Ectodermal cell (in vitro differentiated cells): ENCODE data around the gene CR1L. TPM values are rescaled to one million over a fixed set of nuclear protein-coding genes. Genes with fewer than 3 reads are reported as not detected.
A peak's percentile ranks its signal among the peaks of the same experiment; 100 is the strongest.
"Not testable (repeated sequence)": the region's sequence is repeated elsewhere in the genome, so short reads cannot be mapped to it uniquely, and the experiment has no call there.

Experiments used
- H3K27ac ChIP-seq: 2 replicates; pipeline ENCODE4 v1.7.0; 2013; ENCODE audit warnings: mild to moderate bottlenecking, low read depth, low read length; ENCODE audit not compliant: insufficient read depth, poor library complexity, severe bottlenecking
- H3K27me3 ChIP-seq: 2 replicates; pipeline ENCODE4 v1.7.0; 2013; ENCODE audit warnings: mild to moderate bottlenecking, low read length; ENCODE audit not compliant: insufficient read depth, control insufficient read depth, poor library complexity, severe bottlenecking
- H3K36me3 ChIP-seq: one replicate; pipeline ENCODE4 v1.7.0; 2013; ENCODE audit warnings: low read length; ENCODE audit not compliant: control insufficient read depth, insufficient read depth
- H3K4me1 ChIP-seq: one replicate; pipeline ENCODE4 v1.7.0; 2013; ENCODE audit warnings: low read length; ENCODE audit not compliant: control insufficient read depth, insufficient read depth
- H3K4me3 ChIP-seq: 2 replicates; pipeline ENCODE4 v1.7.0; 2013; ENCODE audit warnings: low read depth, low read length, control low read depth; ENCODE audit not compliant: insufficient read depth
- H3K9me3 ChIP-seq: 2 replicates; pipeline ENCODE4 v1.7.0; 2013; ENCODE audit warnings: mild to moderate bottlenecking, low read length, moderate library complexity; ENCODE audit not compliant: control insufficient read depth
- WGBS, 2 experiments: methylation state at CpG; one replicate each; pipeline ENCODE4 v1.1.7; 2013; ENCODE audit warnings: missing lambda C conversion rate in 2 of 2; 5-methylcytosine and 5-hydroxymethylcytosine counted together
- polyA plus RNA-seq, 4 experiments: library from polyadenylated mRNA; stranded (reverse); fragments of 50-300 nt; gene quantifications; one replicate each; pipeline ENCODE4 v1.2.3, GENCODE V29; 2013

CR1L gene
- polyA plus RNA-seq (2013, experiment 1 of 4) = not detected
- 0.28 TPM for polyA plus RNA-seq (2013, experiment 2 of 4)
- not detected for polyA plus RNA-seq (2013, experiment 3 of 4)
- polyA plus RNA-seq (2013, experiment 4 of 4) = not detected

- Histone ChIP-seq H3K4me1 (peaks cover 3% of the 10 kb centered on the region), H3K36me3 (no peaks in the 10 kb centered on the region), H3K9me3 (no peaks in the 10 kb centered on the region), H3K27ac (no peak within 1 kb of the TSS), H3K4me3 (peak within 1 kb of the TSS; percentile 27), H3K27me3 (peaks cover 5% of the 10 kb centered on the region)
- WGBS, 2 experiments = 75 to 78% methylated on average over 65 of the region's 65 CpGs
Observed at GRCh38 chr1:207644852-207645634, at the start of gene CR1L. CR1L (plus strand) TSS chr1:207645133; CDS start chr1:207645234, 101 bp downstream.

GRCh38 chr1:207603777-207604176 lies 41.2 kb upstream of the CR1L start:
- Histone ChIP-seq H3K9me3 (no peaks in the 10 kb centered on the region), H3K4me1 (no peaks in the 10 kb centered on the region), H3K4me3 (no peak overlapping the region), H3K36me3 (no peaks in the 10 kb centered on the region), H3K27me3 (no peaks in the 10 kb centered on the region), H3K27ac (no peak overlapping the region)
- WGBS, 2 experiments = 92 to 100% methylated on average over 5 to 6 of the region's 6 CpGs

- H3K9me3 ChIP-seq = no peaks in the 10 kb centered on the region
- H3K36me3 ChIP-seq = no peaks in the 10 kb centered on the region
- no peak overlapping the region for H3K4me3 ChIP-seq
- no peaks in the 10 kb centered on the region for H3K27me3 ChIP-seq
- no peaks in the 10 kb centered on the region for H3K4me1 ChIP-seq
- WGBS, 2 experiments = 93 to 94% methylated on average over 7 of the region's 7 CpGs
- no peak overlapping the region for H3K27ac ChIP-seq
Observed at GRCh38 chr1:207605444-207606361, 39.2 kb upstream of the CR1L start.

GRCh38 chr1:207606362-207606755 lies 38.6 kb upstream of the CR1L start:
- Histone ChIP-seq H3K36me3 (no peaks in the 10 kb centered on the region), H3K27ac (no peak overlapping the region), H3K9me3 (no peaks in the 10 kb centered on the region), H3K4me3 (no peak overlapping the region), H3K4me1 (no peaks in the 10 kb centered on the region), H3K27me3 (no peaks in the 10 kb centered on the region)
- WGBS, 2 experiments = 95 to 100% methylated on average over 1 to 2 of the region's 2 CpGs

- no peak overlapping the region for H3K4me3 ChIP-seq
- no peaks in the 10 kb centered on the region for H3K9me3 ChIP-seq
- no peaks in the 10 kb centered on the region for H3K36me3 ChIP-seq
- H3K27ac ChIP-seq = no peak overlapping the region
- WGBS, 2 experiments = 87% methylated on average over 11 of the region's 11 CpGs
- H3K4me1 ChIP-seq = no peaks in the 10 kb centered on the region
- H3K27me3 ChIP-seq = no peaks in the 10 kb centered on the region
Observed at GRCh38 chr1:207612762-207613161, 32.2 kb upstream of the CR1L start.

GRCh38 chr1:207619871-207620542 lies 24.9 kb upstream of the CR1L start:
- no peaks in the 10 kb centered on the region for H3K27me3 ChIP-seq
- no peak overlapping the region for H3K27ac ChIP-seq
- whole genome bisulfite sequencing, 2 experiments = 71 to 72% methylated on average over 7 of the region's 7 CpGs
- no peaks in the 10 kb centered on the region for H3K9me3 ChIP-seq
- H3K36me3 ChIP-seq = no peaks in the 10 kb centered on the region
- no peaks in the 10 kb centered on the region for H3K4me1 ChIP-seq
- no peak overlapping the region for H3K4me3 ChIP-seq

GRCh38 chr1:207620543-207620893 lies 24.4 kb upstream of the CR1L start:
- H3K9me3 ChIP-seq = no peaks in the 10 kb centered on the region
- no peak overlapping the region for H3K27ac ChIP-seq
- H3K4me3 ChIP-seq = no peak overlapping the region
- WGBS, 2 experiments = 100% methylated on average over 1 to 2 of the region's 2 CpGs
- no peaks in the 10 kb centered on the region for H3K4me1 ChIP-seq
- no peaks in the 10 kb centered on the region for H3K36me3 ChIP-seq
- no peaks in the 10 kb centered on the region for H3K27me3 ChIP-seq

GRCh38 chr1:207625504-207626071 lies 19.3 kb upstream of the CR1L start:
- H3K36me3 ChIP-seq, H3K9me3 ChIP-seq, H3K27ac ChIP-seq, H3K27me3 ChIP-seq, H3K4me1 ChIP-seq, H3K4me3 ChIP-seq: not testable (repeated sequence)
- no CpG with 5 or more reads among the region's 1 CpG for WGBS, 2 experiments

- no peaks in the 10 kb centered on the region for H3K36me3 ChIP-seq
- H3K4me3 ChIP-seq = no peak overlapping the region
- H3K27me3 ChIP-seq = no peaks in the 10 kb centered on the region
- no peak overlapping the region for H3K27ac ChIP-seq
- H3K9me3 ChIP-seq = no peaks in the 10 kb centered on the region
- H3K4me1 ChIP-seq = no peaks in the 10 kb centered on the region
- 93% methylated on average over 1 of the region's 1 CpG; no CpG with 5 or more reads in 1 of the 2 experiments for WGBS, 2 experiments
Observed at GRCh38 chr1:207626972-207627337, 18.0 kb upstream of the CR1L start.
